H9 (cell line): Measurements from ENCODE around the gene SREBF2. TPM values are rescaled to one million over a fixed set of nuclear protein-coding genes. Genes with fewer than 3 reads are reported as not detected.

Source experiments
- DNase-seq: peaks from one replicate; pipeline ENCODE4 v3.0.0-alpha.2; 2017
- H2AFZ ChIP-seq: one replicate; pipeline ENCODE4 v1.6.1; 2013; ENCODE audit warnings: mild to moderate bottlenecking, low read length, control low read depth, moderate library complexity
- H2AK5ac ChIP-seq: 2 replicates; pipeline ENCODE4 v1.6.1; 2013; ENCODE audit warnings: low read length, control low read depth, mixed read lengths; ENCODE audit not compliant: insufficient read length
- H2BK120ac ChIP-seq: one replicate; pipeline ENCODE4 v1.6.1; 2013; ENCODE audit warnings: low read depth, mild to moderate bottlenecking, low read length, control low read depth, inconsistent platforms; ENCODE audit not compliant: poor library complexity, severe bottlenecking
- H2BK12ac ChIP-seq: 2 replicates; pipeline ENCODE4 v1.6.1; 2013; ENCODE audit warnings: low read length, control low read depth, mixed read lengths, low read depth; ENCODE audit not compliant: insufficient read length
- H2BK15ac ChIP-seq: 2 replicates; pipeline ENCODE4 v1.6.1; 2013; ENCODE audit warnings: low read depth, low read length, control low read depth
- H2BK20ac ChIP-seq: one replicate; pipeline ENCODE4 v1.6.1; 2013; ENCODE audit warnings: low read depth, mild to moderate bottlenecking, low read length, control low read depth, inconsistent platforms; ENCODE audit not compliant: poor library complexity, severe bottlenecking
- H2BK5ac ChIP-seq: 2 replicates; pipeline ENCODE4 v1.6.1; 2013; ENCODE audit warnings: low read length, control low read depth, mixed read lengths; ENCODE audit not compliant: insufficient read length
- H3K14ac ChIP-seq: 2 replicates; pipeline ENCODE4 v1.6.1; 2013; ENCODE audit warnings: low read length, control low read depth; ENCODE audit not compliant: insufficient read depth
- H3K18ac ChIP-seq: 2 replicates; pipeline ENCODE4 v1.6.1; 2013; ENCODE audit warnings: low read depth, mild to moderate bottlenecking, mixed read lengths, low read length, control low read depth; ENCODE audit not compliant: insufficient read length
- H3K23ac ChIP-seq: 2 replicates; pipeline ENCODE4 v1.6.1; 2013; ENCODE audit warnings: low read length, control low read depth, mixed read lengths, low read depth; ENCODE audit not compliant: insufficient read length
- H3K23me2 ChIP-seq: 2 replicates; pipeline ENCODE4 v1.6.1; 2013; ENCODE audit warnings: low read depth, mild to moderate bottlenecking, mixed read lengths, low read length, control low read depth; ENCODE audit not compliant: insufficient read length, poor library complexity, severe bottlenecking
- H3K27ac ChIP-seq: 2 replicates; pipeline ENCODE4 v1.5.1; 2013; ENCODE audit warnings: low read length, control low read depth, mixed read lengths, low read depth; ENCODE audit not compliant: insufficient read length
- H3K27me3 ChIP-seq: 2 replicates; pipeline ENCODE4 v1.6.1; 2013; ENCODE audit warnings: low read length, control low read depth, inconsistent platforms; ENCODE audit not compliant: insufficient read depth
- H3K4ac ChIP-seq: 2 replicates; pipeline ENCODE4 v1.6.1; 2013; ENCODE audit warnings: low read depth, mild to moderate bottlenecking, control low read depth, inconsistent platforms, low read length, moderate library complexity
- H3K4me1 ChIP-seq: 2 replicates; pipeline ENCODE4 v1.6.1; 2013; ENCODE audit warnings: low read length, control low read depth, inconsistent platforms; ENCODE audit not compliant: insufficient read depth
- H3K4me2 ChIP-seq: 2 replicates; pipeline ENCODE4 v1.6.1; 2013; ENCODE audit warnings: low read length, control low read depth, mixed read lengths; ENCODE audit not compliant: insufficient read length, insufficient read depth
- H3K56ac ChIP-seq: 2 replicates; pipeline ENCODE4 v1.6.1; 2013; ENCODE audit warnings: low read depth, mild to moderate bottlenecking, mixed read lengths, low read length, control low read depth; ENCODE audit not compliant: insufficient read length
- H3K79me1 ChIP-seq: 2 replicates; pipeline ENCODE4 v1.6.1; 2013; ENCODE audit warnings: low read depth, mild to moderate bottlenecking, moderate library complexity, low read length, control low read depth, inconsistent platforms; ENCODE audit not compliant: insufficient read depth, poor library complexity, severe bottlenecking
- H3K79me2 ChIP-seq: 2 replicates; pipeline ENCODE4 v1.6.1; 2013; ENCODE audit warnings: low read length, control low read depth, inconsistent platforms; ENCODE audit not compliant: insufficient read depth
- H3K9ac ChIP-seq: 2 replicates; pipeline ENCODE4 v1.6.1; 2013; ENCODE audit warnings: low read length, control low read depth, mixed read lengths; ENCODE audit not compliant: insufficient read length; ENCODE audit errors: extremely low read depth
- H3K9me3 ChIP-seq: one replicate; pipeline ENCODE4 v1.6.1; 2013; ENCODE audit warnings: low read depth, low read length, inconsistent platforms; ENCODE audit not compliant: control insufficient read depth
- H3T11ph ChIP-seq: one replicate; pipeline ENCODE4 v1.6.1; 2013; ENCODE audit warnings: mild to moderate bottlenecking, low read length, control low read depth, inconsistent platforms
- H4K20me1 ChIP-seq: one replicate; pipeline ENCODE4 v1.6.1; 2013; ENCODE audit not compliant: control insufficient read depth, insufficient read length, insufficient read depth
- H4K5ac ChIP-seq: 2 replicates; pipeline ENCODE4 v1.6.1; 2013; ENCODE audit warnings: low read depth, mild to moderate bottlenecking, mixed read lengths, low read length, control low read depth; ENCODE audit not compliant: insufficient read length
- H4K8ac ChIP-seq: replicated peaks from 2 replicates; pipeline ENCODE4 v1.6.1; 2013; ENCODE audit warnings: low read length, control low read depth, mixed read lengths, low read depth; ENCODE audit not compliant: insufficient read length
- H4K91ac ChIP-seq: 2 replicates; pipeline ENCODE4 v1.6.1; 2013; ENCODE audit warnings: low read depth, mild to moderate bottlenecking, moderate library complexity, mixed read lengths, low read length, control low read depth; ENCODE audit not compliant: insufficient read length
- H3K27ac Mint-ChIP-seq, 3 experiments: 2 replicates in 2 of 3; 3 replicates in 1 of 3; pipeline ENCODE4 v1.8.0; 2020 to 2021; ENCODE audit warnings: mixed read lengths in 3 of 3, mild to moderate bottlenecking in 1 of 3, moderate library complexity in 1 of 3
- H3K27me3 Mint-ChIP-seq: 2 replicates; pipeline ENCODE4 v1.8.0; 2021; ENCODE audit warnings: low read depth, mild to moderate bottlenecking, moderate library complexity, mixed read lengths
- H3K36me3 Mint-ChIP-seq, 3 experiments: 2 replicates in 2 of 3; 3 replicates in 1 of 3; pipeline ENCODE4 v1.8.0; 2020 to 2021; ENCODE audit warnings: low read depth in 3 of 3, mixed read lengths in 3 of 3; ENCODE audit not compliant: insufficient read depth in 1 of 3
- H3K4me1 Mint-ChIP-seq, 2 experiments: 2 replicates each; pipeline ENCODE4 v1.8.0; 2020; ENCODE audit warnings: mixed read lengths in 2 of 2
- H3K4me3 Mint-ChIP-seq, 2 experiments: 2 replicates in 1 of 2; 3 replicates in 1 of 2; pipeline ENCODE4 v1.8.0; 2020 to 2021; ENCODE audit warnings: mild to moderate bottlenecking in 2 of 2, mixed read lengths in 2 of 2, moderate library complexity in 1 of 2
- H3K9me3 Mint-ChIP-seq, 2 experiments: 2 replicates in 1 of 2; 3 replicates in 1 of 2; pipeline ENCODE4 v1.8.0; 2020; ENCODE audit warnings: mild to moderate bottlenecking in 2 of 2, mixed read lengths in 2 of 2, moderate library complexity in 1 of 2
- WGBS: extraction: QIAGEN DNeasy Blood & Tissue Kit; methylation state at CpG from one replicate; pipeline ENCODE4 v1.1.7; 2013; ENCODE audit warnings: missing lambda C conversion rate, low lambda C conversion rate, mixed read lengths; ENCODE audit not compliant: insufficient read length; ENCODE audit errors: extremely low coverage; 5-methylcytosine and 5-hydroxymethylcytosine counted together
- total RNA-seq: library from RNA; stranded (reverse); gene quantifications from 2 replicates; pipeline ENCODE4 v1.2.1, GENCODE V29; 2021
- TF ChIP-seq, protein P1 (sequence below): fragments of 200-600 bp; sonication (generic); conservative IDR thresholded peaks from 3 replicates; pipeline ENCODE4 v1.8.0; 2021; ENCODE audit warnings: antibody characterized with exemption, mild to moderate bottlenecking

SREBF2 gene
- total RNA-seq, 1 experiment from 2014 or later = 146 TPM

DNA sequence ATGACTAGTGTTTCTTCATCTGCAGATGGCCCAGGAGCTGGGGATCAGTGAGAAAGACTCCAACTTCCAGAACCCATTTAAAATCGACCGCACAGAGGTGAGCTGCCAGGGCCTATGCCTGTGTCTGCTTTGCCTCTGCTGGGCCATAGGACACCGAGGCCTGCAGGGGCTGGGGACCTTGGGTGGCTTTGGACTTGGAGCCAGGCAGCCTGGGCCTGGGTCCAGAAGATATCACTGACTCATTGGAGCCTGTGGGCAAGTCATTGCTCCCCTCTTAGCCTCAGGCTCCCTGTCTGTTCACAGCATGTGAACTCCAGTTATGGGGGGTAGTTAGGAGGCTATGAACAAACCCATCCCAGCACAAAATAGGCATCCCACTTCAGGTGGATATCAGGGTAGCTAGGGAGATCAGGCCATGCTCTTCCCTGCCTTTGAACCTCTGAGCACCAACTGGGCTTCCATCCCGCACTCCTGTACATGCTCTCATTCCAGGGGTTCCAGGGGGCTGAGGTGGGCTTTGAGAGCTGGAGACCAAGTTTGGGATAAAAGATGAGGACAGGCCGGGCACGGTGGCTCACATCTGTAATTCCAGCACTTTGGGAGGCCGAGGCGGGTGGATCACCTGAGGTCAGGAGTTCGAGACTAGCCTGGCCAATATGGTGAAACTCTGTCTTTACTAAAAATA is 19.0 kb upstream of the SREBF2 start:
- no peak overlapping the region for H4K8ac ChIP-seq
- no peak overlapping the region for H2BK12ac ChIP-seq
- no peak overlapping the region for H4K5ac ChIP-seq
- H3K27me3 ChIP-seq = no peaks in the 10 kb centered on the region
- no peaks in the 10 kb centered on the region for H4K20me1 ChIP-seq
- H3K4me1 ChIP-seq = no peaks in the 10 kb centered on the region
- no peak for DNase-seq
- no peak overlapping the region for H2BK15ac ChIP-seq
- no peak overlapping the region for H2BK20ac ChIP-seq
- WGBS = no CpG with 5 or more reads among the region's 9 CpGs
- H3K4me2 ChIP-seq = no peak overlapping the region
- no peak overlapping the region for H3K27ac Mint-ChIP-seq
- no peak overlapping the region for H4K91ac ChIP-seq
- no peaks in the 10 kb centered on the region for H3K4me1 Mint-ChIP-seq
- H3K9ac ChIP-seq = no peak overlapping the region
- no peaks in the 10 kb centered on the region for H3K27me3 Mint-ChIP-seq
- H3K9me3 ChIP-seq = no peaks in the 10 kb centered on the region
- H2AFZ ChIP-seq = no peak overlapping the region
- no peak overlapping the region for H3K14ac ChIP-seq
- H2BK120ac ChIP-seq = no peak overlapping the region
- H2AK5ac ChIP-seq = no peak overlapping the region
- no peaks in the 10 kb centered on the region for H3K23me2 ChIP-seq
- H3K36me3 Mint-ChIP-seq = peaks cover 8 to 57% (median 39%) of the 10 kb centered on the region in 3 experiments
- H3K18ac ChIP-seq = no peak overlapping the region
- H3K23ac ChIP-seq = no peak overlapping the region
- TF ChIP-seq, protein P1, sequence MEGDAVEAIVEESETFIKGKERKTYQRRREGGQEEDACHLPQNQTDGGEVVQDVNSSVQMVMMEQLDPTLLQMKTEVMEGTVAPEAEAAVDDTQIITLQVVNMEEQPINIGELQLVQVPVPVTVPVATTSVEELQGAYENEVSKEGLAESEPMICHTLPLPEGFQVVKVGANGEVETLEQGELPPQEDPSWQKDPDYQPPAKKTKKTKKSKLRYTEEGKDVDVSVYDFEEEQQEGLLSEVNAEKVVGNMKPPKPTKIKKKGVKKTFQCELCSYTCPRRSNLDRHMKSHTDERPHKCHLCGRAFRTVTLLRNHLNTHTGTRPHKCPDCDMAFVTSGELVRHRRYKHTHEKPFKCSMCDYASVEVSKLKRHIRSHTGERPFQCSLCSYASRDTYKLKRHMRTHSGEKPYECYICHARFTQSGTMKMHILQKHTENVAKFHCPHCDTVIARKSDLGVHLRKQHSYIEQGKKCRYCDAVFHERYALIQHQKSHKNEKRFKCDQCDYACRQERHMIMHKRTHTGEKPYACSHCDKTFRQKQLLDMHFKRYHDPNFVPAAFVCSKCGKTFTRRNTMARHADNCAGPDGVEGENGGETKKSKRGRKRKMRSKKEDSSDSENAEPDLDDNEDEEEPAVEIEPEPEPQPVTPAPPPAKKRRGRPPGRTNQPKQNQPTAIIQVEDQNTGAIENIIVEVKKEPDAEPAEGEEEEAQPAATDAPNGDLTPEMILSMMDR = no peak
- no peak overlapping the region for H2BK5ac ChIP-seq
- no peak overlapping the region for H3K56ac ChIP-seq
- no peak overlapping the region for H3K27ac ChIP-seq
- no peak overlapping the region for H3K4ac ChIP-seq
- no peaks in the 10 kb centered on the region for H3K79me1 ChIP-seq
- no peak overlapping the region for H3T11ph ChIP-seq
- no peaks in the 10 kb centered on the region for H3K79me2 ChIP-seq
- H3K9me3 Mint-ChIP-seq = no peaks in the 10 kb centered on the region
- no peak overlapping the region for H3K4me3 Mint-ChIP-seq
